Upper lobe of left lung (tissue), 4 donors: Measurements from ENCODE around the gene SGTA.

ENCODE experiments used
- CTCF ChIP-seq, 6 experiments: fragments of 450-650 bp in 4 of 6; fragments of 200-600 bp in 2 of 6; sonication (generic) in 2 of 6; IDR thresholded peaks; one replicate each; pipeline ENCODE4 v1.5.1; 2016 to 2019; ENCODE audit warnings: antibody characterized with exemption in 6 of 6
- POLR2A ChIP-seq, 4 donors: fragments of 450-650 bp; IDR thresholded peaks; one replicate each; pipeline ENCODE4 v1.5.1; 2016 to 2017; ENCODE audit warnings: antibody characterized with exemption in 4 of 4, mild to moderate bottlenecking in 2 of 4
- POLR2AphosphoS5 ChIP-seq, 2 donors: sonication (generic); formaldehyde crosslinking; IDR thresholded peaks; one replicate each; pipeline ENCODE4 v1.5.1; 2017; ENCODE audit warnings: antibody characterized with exemption in 2 of 2

GRCh38 chr19:2800506-2800905, 17.4 kb upstream of the SGTA start:
- TF ChIP-seq POLR2A (IDR thresholded peaks at IDR 0.05) (no peak), CTCF (IDR thresholded peaks at IDR 0.05) (no peak), POLR2AphosphoS5 (IDR thresholded peaks at IDR 0.05) (no peak)
